HG03565 (cell line): ENCODE results near the gene TSPAN31.
A peak's percentile ranks its signal among the peaks of the same experiment; 100 is the strongest.

Experiments used
- ATAC-seq: cut with Tn5 transposase; IDR thresholded peaks from one replicate; pipeline ENCODE4 v1.9.1; 2021; ENCODE audit warnings: mild to moderate bottlenecking, moderate library complexity; ENCODE audit not compliant: unreplicated experiment

TSPAN31 gene

GRCh38 chr12:57782243-57782607 lies 37.4 kb downstream of the TSPAN31 start:
- ATAC-seq: no peak

- ATAC-seq: peak; percentile 59
These were observed 38.0 kb downstream of the TSPAN31 start, which contains the start of gene TSFM for GRCh38 chr12:57782608-57783465. Gene TSFM (plus strand): TSS chr12:57782787. CDS start chr12:57782802, 15 bp downstream.

GRCh38 chr12:57783466-57783801 lies 38.6 kb downstream of the TSPAN31 start:
- ATAC-seq: no peak

- ATAC-seq: no peak
These were observed 39.0 kb downstream of the TSPAN31 start for GRCh38 chr12:57783861-57784260.

- ATAC-seq: no peak
These were observed 49.1 kb downstream of the TSPAN31 start for GRCh38 chr12:57793920-57794319.

- ATAC-seq: no peak
These were observed 50.5 kb downstream of the TSPAN31 start for GRCh38 chr12:57795354-57795753.

- ATAC-seq: no peak
These were observed 52.2 kb downstream of the TSPAN31 start for GRCh38 chr12:57796996-57797395.

GRCh38 chr12:57797933-57798332 lies 53.1 kb downstream of the TSPAN31 start:
- ATAC-seq: no peak
